WTC11 (cell line): ENCODE data around the gene PRPSAP1. TPM values are rescaled to one million over a fixed set of nuclear protein-coding genes. Genes with fewer than 3 reads are reported as not detected.
A peak's percentile ranks its signal among the peaks of the same experiment; 100 is the strongest.

Experiments used
- ATF1 ChIP-seq: sonication (generic); formaldehyde crosslinking; IDR thresholded peaks from 2 replicates; pipeline ENCODE4 v1.8.1; 2023; ENCODE audit warnings: mild to moderate bottlenecking, moderate library complexity, missing genetic modification reagents
- CBFB ChIP-seq: sonication (generic); formaldehyde crosslinking; IDR thresholded peaks from 2 replicates; pipeline ENCODE4 v1.8.1; 2022; ENCODE audit warnings: mild to moderate bottlenecking, low read depth, missing genetic modification reagents
- CREB1 ChIP-seq: sonication (generic); formaldehyde crosslinking; IDR thresholded peaks from 2 replicates; pipeline ENCODE4 v1.8.0; 2023; ENCODE audit warnings: mild to moderate bottlenecking, missing genetic modification reagents
- ETV6 ChIP-seq: sonication (generic); formaldehyde crosslinking; IDR thresholded peaks from 2 replicates; pipeline ENCODE4 v1.8.1; 2022; ENCODE audit warnings: mild to moderate bottlenecking, missing genetic modification reagents
- FOXJ3 ChIP-seq: sonication (generic); formaldehyde crosslinking; IDR thresholded peaks from 2 replicates; pipeline ENCODE4 v1.9.0; 2021; ENCODE audit warnings: missing genetic modification reagents, mild to moderate bottlenecking, borderline replicate concordance
- FOXP1 ChIP-seq: sonication (generic); formaldehyde crosslinking; IDR thresholded peaks from 2 replicates; pipeline ENCODE4 v1.8.0; 2022; ENCODE audit warnings: missing genetic modification reagents, mild to moderate bottlenecking, moderate library complexity, borderline replicate concordance
- IRF2 ChIP-seq: sonication (generic); formaldehyde crosslinking; IDR thresholded peaks from 2 replicates; pipeline ENCODE4 v1.8.0; 2022; ENCODE audit warnings: low read depth, missing genetic modification reagents, borderline replicate concordance
- NFATC4 ChIP-seq: fragments of 250-450 bp; sonication (Bioruptor Pico); IDR thresholded peaks from 2 replicates; pipeline ENCODE4 v1.9.0; 2021; ENCODE audit warnings: mild to moderate bottlenecking
- RORB ChIP-seq: fragments of 250-450 bp; sonication (Bioruptor Pico); IDR thresholded peaks from 2 replicates; pipeline ENCODE4 v1.9.0; 2021; ENCODE audit warnings: mild to moderate bottlenecking
- SP1 ChIP-seq: sonication (generic); formaldehyde crosslinking; conservative IDR thresholded peaks from 2 replicates; pipeline ENCODE4 v1.8.1; 2022; ENCODE audit warnings: missing genetic modification reagents
- TCF7 ChIP-seq: sonication (generic); formaldehyde crosslinking; IDR thresholded peaks from 2 replicates; pipeline ENCODE4 v1.8.0; 2022; ENCODE audit warnings: mild to moderate bottlenecking, low read depth, missing genetic modification reagents, moderate library complexity
- TP53 ChIP-seq: sonication (generic); formaldehyde crosslinking; IDR thresholded peaks from 2 replicates; pipeline ENCODE4 v1.8.1; 2023; ENCODE audit warnings: mild to moderate bottlenecking, missing genetic modification reagents
- ZNF121 ChIP-seq: sonication (generic); formaldehyde crosslinking; IDR thresholded peaks from 2 replicates; pipeline ENCODE4 v1.8.0; 2023; ENCODE audit warnings: missing genetic modification reagents
- ZNF263 ChIP-seq: sonication (generic); formaldehyde crosslinking; IDR thresholded peaks from 2 replicates; pipeline ENCODE4 v1.8.1; 2022; ENCODE audit warnings: low read depth, mild to moderate bottlenecking, moderate library complexity, missing genetic modification reagents
- ZNF671 ChIP-seq: fragments of 250-450 bp; sonication (Bioruptor Pico); IDR thresholded peaks from 2 replicates; pipeline ENCODE4 v1.8.0; 2021; ENCODE audit warnings: mild to moderate bottlenecking
- total RNA-seq: library from RNA; stranded (reverse); gene quantifications from 3 replicates; pipeline ENCODE4 v1.2.3, GENCODE V29; 2021
- TF ChIP-seq, protein P1 (sequence below): sonication (generic); formaldehyde crosslinking; IDR thresholded peaks from 2 replicates; pipeline ENCODE4 v1.8.0; 2022; ENCODE audit warnings: mild to moderate bottlenecking, missing genetic modification reagents
- TF ChIP-seq, protein P2 (sequence below): sonication (generic); formaldehyde crosslinking; IDR thresholded peaks from 2 replicates; pipeline ENCODE4 v1.8.1; 2022; ENCODE audit warnings: low read depth, missing genetic modification reagents, borderline replicate concordance
- TF ChIP-seq, protein P3 (sequence below): sonication (generic); formaldehyde crosslinking; IDR thresholded peaks from 2 replicates; pipeline ENCODE4 v1.8.0; 2023; ENCODE audit warnings: missing genetic modification reagents
- TF ChIP-seq, protein P4 (sequence below): fragments of 250-450 bp; sonication (Bioruptor Pico); conservative IDR thresholded peaks from 2 replicates; pipeline ENCODE4 v1.9.0; 2021; ENCODE audit warnings: mild to moderate bottlenecking
- TF ChIP-seq, protein P5 (sequence below): sonication (generic); formaldehyde crosslinking; IDR thresholded peaks from 2 replicates; pipeline ENCODE4 v1.8.1; 2022; ENCODE audit warnings: low read depth, mild to moderate bottlenecking, moderate library complexity, missing genetic modification reagents, borderline replicate concordance
- TF ChIP-seq, protein P6 (sequence below): sonication (generic); formaldehyde crosslinking; conservative IDR thresholded peaks from 2 replicates; pipeline ENCODE4 v1.8.1; 2023; ENCODE audit warnings: mild to moderate bottlenecking, low read depth, missing genetic modification reagents, moderate library complexity
- TF ChIP-seq, protein P7 (sequence below): sonication (generic); formaldehyde crosslinking; IDR thresholded peaks from 2 replicates; pipeline ENCODE4 v1.8.0; 2022; ENCODE audit warnings: mild to moderate bottlenecking, missing genetic modification reagents
- TF ChIP-seq, protein P8 (sequence below): sonication (generic); formaldehyde crosslinking; IDR thresholded peaks from 2 replicates; pipeline ENCODE4 v1.8.1; 2023; ENCODE audit warnings: mild to moderate bottlenecking, missing genetic modification reagents, borderline replicate concordance

PRPSAP1 gene
- total RNA-seq, 1 experiment from 2014 or later, result 56.5 TPM

DNA sequence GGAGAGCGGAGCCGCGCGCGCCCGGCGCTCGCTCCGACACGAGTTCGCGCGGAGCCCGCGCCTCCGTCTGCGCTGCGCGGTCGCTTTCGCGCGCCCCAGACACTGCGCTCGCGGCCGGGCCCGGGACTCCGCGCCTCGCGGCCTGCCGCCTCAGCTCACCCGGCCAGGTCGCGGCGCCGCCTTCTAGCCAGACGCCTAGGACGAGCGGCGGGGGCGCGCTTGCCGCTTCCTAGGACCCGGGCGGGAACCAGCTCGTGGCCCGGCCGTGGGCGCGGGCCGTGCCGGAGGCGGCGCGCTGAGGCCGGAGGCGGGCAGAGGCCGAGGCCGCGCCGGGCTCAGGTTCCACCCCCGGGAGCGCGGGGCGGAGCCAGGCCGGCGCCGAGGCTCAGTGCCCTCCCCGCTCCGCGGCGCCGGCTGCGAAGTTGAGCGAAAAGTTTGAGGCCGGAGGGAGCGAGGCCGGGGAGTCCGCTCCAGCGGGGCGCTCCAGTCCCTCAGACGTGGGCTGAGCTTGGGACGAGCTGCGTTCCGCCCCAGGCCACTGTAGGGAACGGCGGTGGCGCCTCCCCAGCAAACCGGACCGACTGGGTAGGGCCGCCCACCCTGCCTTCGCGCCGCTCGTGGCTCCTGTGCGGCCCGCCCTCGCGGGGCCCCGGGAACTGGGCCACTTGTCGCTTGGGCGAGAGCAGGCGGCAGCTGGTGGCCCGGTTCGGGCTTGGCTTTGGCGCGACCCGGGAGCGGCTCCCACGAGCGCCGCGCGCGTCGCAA lies 30.7 kb upstream of the PRPSAP1 start, which contains the start of gene SPHK1 (continued):
- TF ChIP-seq, protein P1, sequence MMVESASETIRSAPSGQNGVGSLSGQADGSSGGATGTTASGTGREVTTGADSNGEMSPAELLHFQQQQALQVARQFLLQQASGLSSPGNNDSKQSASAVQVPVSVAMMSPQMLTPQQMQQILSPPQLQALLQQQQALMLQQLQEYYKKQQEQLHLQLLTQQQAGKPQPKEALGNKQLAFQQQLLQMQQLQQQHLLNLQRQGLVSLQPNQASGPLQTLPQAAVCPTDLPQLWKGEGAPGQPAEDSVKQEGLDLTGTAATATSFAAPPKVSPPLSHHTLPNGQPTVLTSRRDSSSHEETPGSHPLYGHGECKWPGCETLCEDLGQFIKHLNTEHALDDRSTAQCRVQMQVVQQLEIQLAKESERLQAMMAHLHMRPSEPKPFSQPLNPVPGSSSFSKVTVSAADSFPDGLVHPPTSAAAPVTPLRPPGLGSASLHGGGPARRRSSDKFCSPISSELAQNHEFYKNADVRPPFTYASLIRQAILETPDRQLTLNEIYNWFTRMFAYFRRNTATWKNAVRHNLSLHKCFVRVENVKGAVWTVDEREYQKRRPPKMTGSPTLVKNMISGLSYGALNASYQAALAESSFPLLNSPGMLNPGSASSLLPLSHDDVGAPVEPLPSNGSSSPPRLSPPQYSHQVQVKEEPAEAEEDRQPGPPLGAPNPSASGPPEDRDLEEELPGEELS, result no peak
- no peak for TF ChIP-seq ATF1 (CRISPR knock-in tag)
- no peak for TF ChIP-seq FOXJ3
- no peak for TF ChIP-seq IRF2 (CRISPR knock-in tag)
- TF ChIP-seq, protein P2, sequence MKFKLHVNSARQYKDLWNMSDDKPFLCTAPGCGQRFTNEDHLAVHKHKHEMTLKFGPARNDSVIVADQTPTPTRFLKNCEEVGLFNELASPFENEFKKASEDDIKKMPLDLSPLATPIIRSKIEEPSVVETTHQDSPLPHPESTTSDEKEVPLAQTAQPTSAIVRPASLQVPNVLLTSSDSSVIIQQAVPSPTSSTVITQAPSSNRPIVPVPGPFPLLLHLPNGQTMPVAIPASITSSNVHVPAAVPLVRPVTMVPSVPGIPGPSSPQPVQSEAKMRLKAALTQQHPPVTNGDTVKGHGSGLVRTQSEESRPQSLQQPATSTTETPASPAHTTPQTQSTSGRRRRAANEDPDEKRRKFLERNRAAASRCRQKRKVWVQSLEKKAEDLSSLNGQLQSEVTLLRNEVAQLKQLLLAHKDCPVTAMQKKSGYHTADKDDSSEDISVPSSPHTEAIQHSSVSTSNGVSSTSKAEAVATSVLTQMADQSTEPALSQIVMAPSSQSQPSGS (CRISPR knock-in tag), result no peak
- TF ChIP-seq, protein P3, sequence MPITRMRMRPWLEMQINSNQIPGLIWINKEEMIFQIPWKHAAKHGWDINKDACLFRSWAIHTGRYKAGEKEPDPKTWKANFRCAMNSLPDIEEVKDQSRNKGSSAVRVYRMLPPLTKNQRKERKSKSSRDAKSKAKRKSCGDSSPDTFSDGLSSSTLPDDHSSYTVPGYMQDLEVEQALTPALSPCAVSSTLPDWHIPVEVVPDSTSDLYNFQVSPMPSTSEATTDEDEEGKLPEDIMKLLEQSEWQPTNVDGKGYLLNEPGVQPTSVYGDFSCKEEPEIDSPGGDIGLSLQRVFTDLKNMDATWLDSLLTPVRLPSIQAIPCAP (CRISPR knock-in tag), result no peak
- peak; percentile 46; the same call in 1 of the 2 replicates for TF ChIP-seq TP53 (CRISPR knock-in tag)
- TF ChIP-seq, protein P4, sequence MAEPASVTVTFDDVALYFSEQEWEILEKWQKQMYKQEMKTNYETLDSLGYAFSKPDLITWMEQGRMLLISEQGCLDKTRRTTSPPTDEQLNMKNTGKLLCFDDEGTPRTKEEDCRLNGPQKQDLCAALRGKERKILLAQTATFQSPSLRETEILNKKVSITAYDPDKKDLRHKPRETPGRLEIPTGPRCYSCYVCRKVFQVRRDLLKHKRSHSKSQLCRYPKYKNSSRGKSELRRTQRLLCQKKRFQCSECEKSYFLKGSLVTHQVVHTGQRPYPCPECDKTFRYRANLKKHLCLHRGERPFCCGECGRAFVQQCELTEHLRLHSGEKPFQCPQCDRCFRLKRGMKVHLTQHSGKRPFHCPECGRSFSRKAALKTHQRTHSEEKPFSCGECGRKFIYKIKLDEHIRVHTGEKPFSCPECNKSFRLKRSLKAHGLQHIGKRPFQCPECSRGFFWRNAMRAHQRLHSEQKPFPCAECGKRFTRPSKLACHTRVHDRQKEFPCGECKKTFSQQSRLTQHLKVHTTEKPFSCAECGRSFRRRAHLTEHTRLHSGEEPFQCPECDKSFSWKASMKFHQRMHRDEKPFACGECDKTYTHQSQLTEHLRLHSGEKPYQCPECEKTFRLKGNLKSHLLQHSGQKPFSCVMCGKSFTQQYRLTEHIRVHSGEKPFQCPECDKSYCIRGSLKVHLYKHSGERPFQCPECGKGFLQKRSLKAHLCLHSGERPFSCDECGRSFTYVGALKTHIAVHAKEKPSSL (CRISPR knock-in tag), result no peak
- TF ChIP-seq FOXP1, result peak; percentile 9; the same call in 1 of the 2 replicates
- TF ChIP-seq CBFB (CRISPR knock-in tag), result no peak
- TF ChIP-seq CREB1 (CRISPR knock-in tag), result no peak
- no peak for TF ChIP-seq NFATC4 (CRISPR knock-in tag)
- no peak for TF ChIP-seq ZNF121 (CRISPR knock-in tag)
- TF ChIP-seq, protein P5, sequence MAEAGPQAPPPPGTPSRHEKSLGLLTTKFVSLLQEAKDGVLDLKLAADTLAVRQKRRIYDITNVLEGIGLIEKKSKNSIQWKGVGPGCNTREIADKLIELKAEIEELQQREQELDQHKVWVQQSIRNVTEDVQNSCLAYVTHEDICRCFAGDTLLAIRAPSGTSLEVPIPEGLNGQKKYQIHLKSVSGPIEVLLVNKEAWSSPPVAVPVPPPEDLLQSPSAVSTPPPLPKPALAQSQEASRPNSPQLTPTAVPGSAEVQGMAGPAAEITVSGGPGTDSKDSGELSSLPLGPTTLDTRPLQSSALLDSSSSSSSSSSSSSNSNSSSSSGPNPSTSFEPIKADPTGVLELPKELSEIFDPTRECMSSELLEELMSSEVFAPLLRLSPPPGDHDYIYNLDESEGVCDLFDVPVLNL (CRISPR knock-in tag), result 0 out of 2 replicates have a peak, but pooled peaks have one; percentile 29
- TF ChIP-seq, protein P6, sequence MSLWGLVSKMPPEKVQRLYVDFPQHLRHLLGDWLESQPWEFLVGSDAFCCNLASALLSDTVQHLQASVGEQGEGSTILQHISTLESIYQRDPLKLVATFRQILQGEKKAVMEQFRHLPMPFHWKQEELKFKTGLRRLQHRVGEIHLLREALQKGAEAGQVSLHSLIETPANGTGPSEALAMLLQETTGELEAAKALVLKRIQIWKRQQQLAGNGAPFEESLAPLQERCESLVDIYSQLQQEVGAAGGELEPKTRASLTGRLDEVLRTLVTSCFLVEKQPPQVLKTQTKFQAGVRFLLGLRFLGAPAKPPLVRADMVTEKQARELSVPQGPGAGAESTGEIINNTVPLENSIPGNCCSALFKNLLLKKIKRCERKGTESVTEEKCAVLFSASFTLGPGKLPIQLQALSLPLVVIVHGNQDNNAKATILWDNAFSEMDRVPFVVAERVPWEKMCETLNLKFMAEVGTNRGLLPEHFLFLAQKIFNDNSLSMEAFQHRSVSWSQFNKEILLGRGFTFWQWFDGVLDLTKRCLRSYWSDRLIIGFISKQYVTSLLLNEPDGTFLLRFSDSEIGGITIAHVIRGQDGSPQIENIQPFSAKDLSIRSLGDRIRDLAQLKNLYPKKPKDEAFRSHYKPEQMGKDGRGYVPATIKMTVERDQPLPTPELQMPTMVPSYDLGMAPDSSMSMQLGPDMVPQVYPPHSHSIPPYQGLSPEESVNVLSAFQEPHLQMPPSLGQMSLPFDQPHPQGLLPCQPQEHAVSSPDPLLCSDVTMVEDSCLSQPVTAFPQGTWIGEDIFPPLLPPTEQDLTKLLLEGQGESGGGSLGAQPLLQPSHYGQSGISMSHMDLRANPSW (CRISPR knock-in tag), result no peak
- TF ChIP-seq RORB, result no peak
- TF ChIP-seq, protein P7, sequence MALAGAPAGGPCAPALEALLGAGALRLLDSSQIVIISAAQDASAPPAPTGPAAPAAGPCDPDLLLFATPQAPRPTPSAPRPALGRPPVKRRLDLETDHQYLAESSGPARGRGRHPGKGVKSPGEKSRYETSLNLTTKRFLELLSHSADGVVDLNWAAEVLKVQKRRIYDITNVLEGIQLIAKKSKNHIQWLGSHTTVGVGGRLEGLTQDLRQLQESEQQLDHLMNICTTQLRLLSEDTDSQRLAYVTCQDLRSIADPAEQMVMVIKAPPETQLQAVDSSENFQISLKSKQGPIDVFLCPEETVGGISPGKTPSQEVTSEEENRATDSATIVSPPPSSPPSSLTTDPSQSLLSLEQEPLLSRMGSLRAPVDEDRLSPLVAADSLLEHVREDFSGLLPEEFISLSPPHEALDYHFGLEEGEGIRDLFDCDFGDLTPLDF (CRISPR knock-in tag), result no peak
- no peak for TF ChIP-seq TCF7 (CRISPR knock-in tag)
- no peak for TF ChIP-seq ZNF263 (CRISPR knock-in tag)
- TF ChIP-seq, protein P8, sequence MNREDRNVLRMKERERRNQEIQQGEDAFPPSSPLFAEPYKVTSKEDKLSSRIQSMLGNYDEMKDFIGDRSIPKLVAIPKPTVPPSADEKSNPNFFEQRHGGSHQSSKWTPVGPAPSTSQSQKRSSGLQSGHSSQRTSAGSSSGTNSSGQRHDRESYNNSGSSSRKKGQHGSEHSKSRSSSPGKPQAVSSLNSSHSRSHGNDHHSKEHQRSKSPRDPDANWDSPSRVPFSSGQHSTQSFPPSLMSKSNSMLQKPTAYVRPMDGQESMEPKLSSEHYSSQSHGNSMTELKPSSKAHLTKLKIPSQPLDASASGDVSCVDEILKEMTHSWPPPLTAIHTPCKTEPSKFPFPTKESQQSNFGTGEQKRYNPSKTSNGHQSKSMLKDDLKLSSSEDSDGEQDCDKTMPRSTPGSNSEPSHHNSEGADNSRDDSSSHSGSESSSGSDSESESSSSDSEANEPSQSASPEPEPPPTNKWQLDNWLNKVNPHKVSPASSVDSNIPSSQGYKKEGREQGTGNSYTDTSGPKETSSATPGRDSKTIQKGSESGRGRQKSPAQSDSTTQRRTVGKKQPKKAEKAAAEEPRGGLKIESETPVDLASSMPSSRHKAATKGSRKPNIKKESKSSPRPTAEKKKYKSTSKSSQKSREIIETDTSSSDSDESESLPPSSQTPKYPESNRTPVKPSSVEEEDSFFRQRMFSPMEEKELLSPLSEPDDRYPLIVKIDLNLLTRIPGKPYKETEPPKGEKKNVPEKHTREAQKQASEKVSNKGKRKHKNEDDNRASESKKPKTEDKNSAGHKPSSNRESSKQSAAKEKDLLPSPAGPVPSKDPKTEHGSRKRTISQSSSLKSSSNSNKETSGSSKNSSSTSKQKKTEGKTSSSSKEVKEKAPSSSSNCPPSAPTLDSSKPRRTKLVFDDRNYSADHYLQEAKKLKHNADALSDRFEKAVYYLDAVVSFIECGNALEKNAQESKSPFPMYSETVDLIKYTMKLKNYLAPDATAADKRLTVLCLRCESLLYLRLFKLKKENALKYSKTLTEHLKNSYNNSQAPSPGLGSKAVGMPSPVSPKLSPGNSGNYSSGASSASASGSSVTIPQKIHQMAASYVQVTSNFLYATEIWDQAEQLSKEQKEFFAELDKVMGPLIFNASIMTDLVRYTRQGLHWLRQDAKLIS (CRISPR knock-in tag), result no peak
- TF ChIP-seq ZNF671 (CRISPR knock-in tag), result no peak
- TF ChIP-seq ETV6 (CRISPR knock-in tag), result no peak
- TF ChIP-seq SP1 (CRISPR knock-in tag), result peak; percentile 59; the same call in 1 of the 2 replicates
